C1 segment of cervical spinal cord (tissue), 14 donors: Measurements from ENCODE around the gene ARHGAP18.

Source experiments
- DNase-seq, 14 donors: peaks; one replicate each; lab custom pipeline; 2025; lab: John Stamatoyannopoulos, UW

ARHGAP18 gene, protein sequence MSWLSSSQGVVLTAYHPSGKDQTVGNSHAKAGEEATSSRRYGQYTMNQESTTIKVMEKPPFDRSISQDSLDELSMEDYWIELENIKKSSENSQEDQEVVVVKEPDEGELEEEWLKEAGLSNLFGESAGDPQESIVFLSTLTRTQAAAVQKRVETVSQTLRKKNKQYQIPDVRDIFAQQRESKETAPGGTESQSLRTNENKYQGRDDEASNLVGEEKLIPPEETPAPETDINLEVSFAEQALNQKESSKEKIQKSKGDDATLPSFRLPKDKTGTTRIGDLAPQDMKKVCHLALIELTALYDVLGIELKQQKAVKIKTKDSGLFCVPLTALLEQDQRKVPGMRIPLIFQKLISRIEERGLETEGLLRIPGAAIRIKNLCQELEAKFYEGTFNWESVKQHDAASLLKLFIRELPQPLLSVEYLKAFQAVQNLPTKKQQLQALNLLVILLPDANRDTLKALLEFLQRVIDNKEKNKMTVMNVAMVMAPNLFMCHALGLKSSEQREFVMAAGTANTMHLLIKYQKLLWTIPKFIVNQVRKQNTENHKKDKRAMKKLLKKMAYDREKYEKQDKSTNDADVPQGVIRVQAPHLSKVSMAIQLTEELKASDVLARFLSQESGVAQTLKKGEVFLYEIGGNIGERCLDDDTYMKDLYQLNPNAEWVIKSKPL

DNA sequence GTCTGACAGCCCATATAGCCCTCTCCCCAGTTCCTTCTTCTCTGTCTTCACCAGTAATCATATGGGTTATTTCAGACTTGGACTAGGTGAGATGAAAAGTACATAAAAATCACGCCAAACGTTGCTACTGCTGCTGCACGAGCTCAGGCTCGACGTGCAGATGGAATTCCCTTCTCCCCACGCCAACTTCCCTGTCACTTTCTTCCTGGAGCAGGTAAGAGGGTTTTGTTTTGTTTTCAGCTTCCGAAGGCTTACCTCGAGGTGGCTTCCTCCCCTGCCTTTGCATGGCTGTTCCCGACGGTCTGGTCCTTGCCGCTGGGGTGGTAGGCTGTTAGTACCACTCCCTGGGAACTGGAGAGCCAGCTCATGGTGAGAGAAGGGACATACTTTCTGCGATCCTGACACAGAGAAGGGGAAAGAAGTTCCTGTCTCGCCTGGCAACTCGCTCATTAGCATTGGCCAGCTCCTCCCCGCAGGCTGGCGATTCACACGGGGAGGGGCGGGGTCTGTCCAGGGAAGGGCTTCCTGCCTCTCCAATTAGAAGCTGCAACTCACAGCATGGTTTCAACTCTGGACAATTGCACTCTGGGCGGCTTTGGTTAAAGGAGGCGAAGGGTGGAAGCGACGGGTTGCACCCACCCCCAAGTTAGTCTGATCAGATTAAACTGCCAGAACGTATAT lies at the start of gene ARHGAP18:
ARHGAP18 (minus strand) TSS at position 409 of the 681 bp plus-strand sequence; CDS start at position 368, 41 bp downstream.
- peak in 13 of 14 donors; percentile 27 to 79 (median 62) for DNase-seq

DNA sequence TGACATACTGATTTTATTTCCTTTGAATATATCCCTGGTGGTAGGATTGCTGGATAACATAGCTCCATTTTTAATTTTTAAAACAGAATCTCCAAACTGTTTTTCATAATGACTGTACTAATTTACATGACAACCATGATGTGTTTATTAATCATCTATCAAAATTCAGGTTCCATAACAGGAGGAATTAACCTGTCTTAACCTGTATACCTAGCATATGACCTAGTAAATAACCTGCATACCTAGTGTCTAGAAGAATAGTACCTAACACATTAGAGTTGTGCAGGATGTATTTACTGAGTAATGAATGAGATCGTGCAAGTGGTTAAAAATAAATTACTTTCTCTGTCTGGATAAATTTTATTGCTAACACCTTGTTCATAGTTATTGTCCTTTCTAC lies 45.8 kb upstream of the ARHGAP18 start:
- no peak for DNase-seq

DNA sequence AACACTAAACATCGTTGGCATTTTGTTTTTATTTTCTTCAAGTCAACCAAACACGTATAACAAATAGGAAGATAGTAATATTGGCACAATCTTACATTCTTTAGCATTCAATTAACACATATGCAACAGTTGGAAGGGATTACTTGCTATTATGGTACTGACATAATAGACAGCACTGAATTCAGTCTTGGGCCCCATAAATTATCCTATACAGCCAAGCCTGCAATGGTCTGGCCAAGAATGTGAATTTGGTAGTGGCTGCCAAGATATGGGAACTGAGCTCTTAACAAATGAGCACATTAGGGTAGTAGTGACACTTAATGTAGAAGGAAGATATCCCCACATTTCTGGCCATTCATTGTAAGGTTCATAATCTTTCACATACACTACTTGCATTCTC lies 44.8 kb upstream of the ARHGAP18 start:
- DNase-seq: no peak

DNA sequence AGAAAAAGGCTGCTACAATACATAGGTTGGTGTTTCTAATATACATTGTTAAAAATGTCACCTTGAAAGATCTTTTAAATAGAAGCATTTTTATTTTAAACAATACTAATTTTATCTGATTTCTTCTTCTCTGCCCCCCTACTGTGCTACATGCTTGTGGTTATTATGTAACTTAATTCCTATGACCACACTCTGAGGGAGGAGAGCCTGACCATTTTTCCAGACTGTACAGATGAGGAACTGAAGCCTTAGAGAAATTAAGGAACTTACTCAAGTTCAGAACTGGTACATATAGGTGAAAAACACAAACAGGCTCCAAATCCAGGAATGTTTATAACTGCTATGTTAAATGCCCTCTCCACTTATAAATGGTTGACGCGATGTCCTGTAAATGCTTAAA lies 43.4 kb upstream of the ARHGAP18 start:
- DNase-seq: no peak

DNA sequence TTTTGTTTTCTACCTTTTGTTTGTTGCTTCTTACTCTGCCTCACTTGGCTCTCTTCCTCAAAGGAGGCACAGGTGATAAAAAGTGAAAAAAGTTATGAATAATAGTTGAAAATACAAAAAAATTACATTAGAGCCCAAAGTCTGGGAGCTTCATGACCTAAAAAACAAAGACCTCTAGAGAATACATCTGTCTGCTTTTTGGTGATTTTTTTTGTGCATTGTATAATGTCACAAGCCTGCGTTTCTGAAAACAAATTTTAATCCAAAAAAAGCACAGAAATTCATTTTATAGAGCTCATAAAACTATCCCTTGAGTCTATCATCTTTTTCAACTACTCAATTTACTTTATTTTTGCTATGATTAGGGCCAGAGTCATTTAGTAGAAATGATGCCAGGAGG lies 41.4 kb upstream of the ARHGAP18 start:
- DNase-seq: no peak

DNA sequence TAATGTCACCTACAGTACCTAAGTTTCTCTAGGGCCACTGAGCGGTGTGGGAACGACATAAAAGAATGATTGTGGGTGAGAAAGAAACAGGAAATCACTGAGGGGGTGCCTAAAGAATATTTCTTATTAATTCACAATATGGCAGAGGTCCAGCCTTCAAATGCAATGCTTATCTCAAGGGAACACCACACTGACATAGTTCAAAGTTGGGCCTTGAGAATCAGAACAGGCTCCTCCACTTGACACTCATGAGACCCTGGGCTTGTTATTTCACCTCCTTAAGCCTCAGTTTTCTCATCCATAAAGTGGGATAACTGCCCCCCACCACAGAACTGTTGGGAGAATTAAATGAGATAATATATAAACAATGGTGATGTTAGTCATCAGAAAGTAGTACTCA lies 40.4 kb upstream of the ARHGAP18 start:
- DNase-seq: no peak

DNA sequence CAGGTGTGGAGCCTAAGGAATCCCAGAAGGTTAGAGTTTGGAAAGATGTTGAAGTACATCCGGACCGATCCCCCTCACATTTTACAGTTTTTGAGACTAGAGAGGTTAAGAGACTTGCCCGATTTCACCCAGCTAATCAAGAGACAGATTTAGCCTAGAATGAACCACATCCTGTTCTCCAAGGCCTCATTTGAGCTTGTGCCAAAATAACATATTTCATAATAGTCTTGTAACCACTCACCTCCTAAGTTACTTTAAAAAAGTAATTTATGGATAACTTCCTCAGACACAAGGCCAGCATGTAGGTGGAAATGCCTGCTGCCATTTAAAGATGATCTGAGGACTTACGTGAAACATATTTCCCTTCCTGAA lies 39.8 kb upstream of the ARHGAP18 start:
- DNase-seq: no peak

DNA sequence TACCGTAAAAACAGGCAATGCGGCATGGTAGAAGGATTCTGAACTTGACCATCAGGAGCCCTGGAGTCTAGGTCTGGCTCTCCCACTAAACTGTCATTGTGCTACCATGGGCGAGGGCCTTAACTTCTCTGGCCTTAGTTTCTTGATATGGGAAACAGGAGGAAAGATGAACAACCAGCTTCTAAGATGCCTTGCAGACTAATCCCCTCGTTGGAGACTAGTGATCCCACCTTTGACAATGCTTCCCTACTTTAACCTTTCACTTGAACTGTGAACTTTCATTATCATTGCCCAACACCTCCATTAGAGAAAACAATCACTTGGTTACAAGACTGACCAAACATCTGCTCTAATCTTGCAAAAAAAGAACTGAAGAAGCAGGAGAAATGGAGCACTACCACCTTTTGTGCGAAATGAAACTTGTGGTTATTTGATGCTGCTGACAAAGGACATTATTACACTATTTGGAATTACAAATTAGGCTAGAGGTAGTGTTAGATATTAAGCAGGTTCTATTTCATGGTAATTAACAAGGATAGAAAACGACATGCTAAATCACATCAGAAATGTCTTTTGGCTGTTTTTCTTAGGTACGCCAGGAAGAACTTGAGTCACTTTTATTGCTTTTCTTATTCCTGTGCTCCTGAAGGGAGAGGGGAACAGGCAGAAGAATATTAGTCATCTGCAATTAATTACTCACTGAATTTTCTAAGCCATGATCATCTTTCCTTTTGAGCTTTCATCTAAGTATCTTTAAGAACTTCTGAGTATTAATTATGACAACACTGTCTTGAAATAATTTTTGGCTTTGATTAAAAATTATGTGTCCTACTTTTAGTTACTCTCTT lies 39.1 kb upstream of the ARHGAP18 start:
- DNase-seq: no peak

DNA sequence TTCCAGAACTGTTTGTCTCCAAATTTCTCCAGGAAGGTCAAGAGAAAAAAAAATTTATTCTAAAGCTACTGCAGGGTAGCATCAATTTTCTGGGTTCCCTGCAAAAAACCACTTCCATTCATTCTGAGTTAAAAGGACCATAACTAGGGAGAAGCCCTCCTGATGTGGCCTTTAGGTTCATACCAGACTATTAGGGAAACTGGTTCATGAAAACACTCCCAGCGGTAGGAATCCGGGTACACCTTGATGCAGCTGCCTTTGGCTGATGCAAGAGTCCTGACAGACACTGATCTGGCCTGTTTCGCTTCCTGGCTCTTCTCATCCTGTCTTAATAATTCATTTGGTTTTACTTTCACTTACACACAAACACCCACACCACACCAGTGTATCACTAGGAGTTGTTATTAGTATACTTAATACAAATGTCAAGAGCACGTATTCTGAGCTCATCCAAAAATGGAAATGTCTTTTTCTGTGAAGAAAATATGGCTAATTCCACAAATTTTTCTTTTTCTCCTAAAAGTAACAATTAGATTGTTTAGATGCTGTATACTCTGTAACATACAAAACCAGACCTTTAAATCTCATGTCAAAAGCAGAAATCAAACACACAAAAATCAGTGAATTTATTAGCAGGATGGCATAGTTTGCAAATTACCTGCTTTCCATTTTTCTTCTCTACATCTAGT lies 38.4 kb upstream of the ARHGAP18 start:
- no peak for DNase-seq

DNA sequence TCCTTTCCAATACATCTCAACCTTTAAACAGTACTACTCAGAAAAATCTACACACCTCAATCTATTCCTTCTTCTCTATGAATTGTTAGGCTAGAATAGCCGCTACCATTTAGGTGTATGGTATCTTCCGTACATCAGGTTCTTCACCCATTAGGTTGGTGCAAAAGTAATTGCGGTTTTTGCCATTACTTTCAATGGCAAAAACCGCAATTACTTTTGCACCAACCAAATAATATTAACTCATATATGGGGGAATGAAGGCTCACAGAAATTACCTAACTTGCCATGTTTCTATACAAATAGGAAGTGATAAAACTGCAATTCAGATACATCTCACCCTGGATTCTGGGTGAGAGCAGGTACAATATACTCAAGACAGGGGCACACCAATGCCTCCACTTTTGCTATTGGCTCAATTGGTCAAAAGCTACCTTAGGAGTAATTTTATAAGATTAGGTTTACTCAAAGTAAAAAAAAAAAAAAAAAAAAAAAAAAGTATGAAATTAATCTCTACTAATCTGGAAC lies 37.7 kb upstream of the ARHGAP18 start:
- DNase-seq: no peak

DNA sequence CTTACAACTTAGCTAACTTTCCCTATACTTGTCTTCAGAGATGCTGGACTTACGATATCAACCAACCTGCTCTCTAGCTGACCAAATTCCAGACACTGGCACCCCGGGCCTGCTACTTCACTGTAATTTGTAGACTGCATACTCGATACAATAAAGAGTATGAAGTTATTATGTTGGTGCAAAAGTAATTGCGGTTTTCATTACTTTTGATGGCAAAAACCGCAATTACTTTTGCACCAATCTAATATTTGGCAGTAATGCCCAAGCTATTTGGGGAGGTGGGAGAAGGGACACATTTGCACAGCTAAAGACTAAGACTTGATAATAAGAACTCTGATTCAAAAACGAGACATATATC lies 34.9 kb upstream of the ARHGAP18 start:
- DNase-seq: no peak

DNA sequence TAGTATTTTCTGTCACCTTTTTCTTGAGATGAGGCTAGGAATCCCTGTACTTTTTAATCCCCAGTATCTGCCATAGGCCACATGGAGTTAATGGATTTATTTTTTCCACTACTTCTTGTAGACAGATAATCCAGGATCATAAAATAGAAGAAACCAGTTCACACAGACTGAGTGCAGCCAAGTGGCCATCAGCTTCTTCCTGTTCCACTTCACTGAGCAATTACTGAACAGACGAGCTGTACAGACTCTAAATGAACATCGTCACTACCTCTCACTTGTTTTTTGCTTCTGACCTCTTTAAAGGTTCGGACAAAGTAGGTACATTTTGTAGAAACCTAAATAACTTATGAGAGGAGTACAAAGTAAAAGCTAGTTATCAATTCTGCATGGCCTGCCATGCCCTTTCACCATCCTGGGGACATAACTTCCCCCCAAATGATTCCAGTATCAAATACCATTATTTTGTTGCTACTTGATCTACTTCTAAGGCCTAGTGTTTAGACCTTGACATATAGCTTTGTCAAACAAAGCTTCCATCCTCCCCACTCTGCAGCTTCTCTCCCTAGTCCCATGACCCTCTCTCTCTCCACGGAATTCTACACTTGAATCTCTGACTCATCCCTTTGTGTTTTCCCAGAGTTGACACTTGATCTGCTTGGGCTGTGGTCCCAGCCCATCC lies 34.4 kb upstream of the ARHGAP18 start:
- peak in 1 of 14 donors; percentile 5 for DNase-seq

DNA sequence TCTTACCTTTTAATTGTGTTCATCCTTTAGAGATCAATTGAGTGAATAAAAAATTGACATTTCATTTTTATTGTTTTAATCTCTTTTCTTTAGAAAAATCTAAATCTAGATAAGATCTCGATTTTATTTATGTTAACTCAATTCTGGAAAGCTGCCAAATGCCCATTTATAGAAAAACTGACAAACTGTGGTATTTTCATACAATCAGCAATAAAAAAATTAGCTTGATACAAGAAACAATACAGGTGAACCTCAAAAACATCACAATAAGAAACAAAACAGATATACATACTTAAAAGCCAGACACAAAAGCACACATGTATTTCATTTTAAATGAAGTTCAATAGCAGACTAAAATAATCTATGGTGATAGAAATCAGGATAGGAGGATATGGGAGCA lies 30.0 kb upstream of the ARHGAP18 start:
- DNase-seq: no peak

DNA sequence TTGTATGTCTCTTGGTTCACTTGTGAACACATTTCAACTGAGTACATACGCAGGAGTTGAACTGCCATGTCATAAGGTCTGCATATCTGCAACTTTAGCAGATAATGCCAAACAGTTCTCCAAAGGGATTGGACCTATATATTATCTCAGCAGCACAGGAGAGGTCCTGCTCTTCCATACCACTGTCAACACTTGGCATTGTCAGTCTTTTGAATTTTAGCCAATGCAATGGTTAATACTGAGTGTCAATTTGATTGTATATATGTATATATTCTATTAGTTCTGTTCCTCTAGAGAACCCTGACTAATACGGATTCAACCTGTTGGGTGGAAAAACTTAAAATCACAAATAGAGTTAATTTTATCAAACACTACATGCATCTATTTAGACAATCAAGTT lies 26.1 kb upstream of the ARHGAP18 start:
- no peak for DNase-seq

DNA sequence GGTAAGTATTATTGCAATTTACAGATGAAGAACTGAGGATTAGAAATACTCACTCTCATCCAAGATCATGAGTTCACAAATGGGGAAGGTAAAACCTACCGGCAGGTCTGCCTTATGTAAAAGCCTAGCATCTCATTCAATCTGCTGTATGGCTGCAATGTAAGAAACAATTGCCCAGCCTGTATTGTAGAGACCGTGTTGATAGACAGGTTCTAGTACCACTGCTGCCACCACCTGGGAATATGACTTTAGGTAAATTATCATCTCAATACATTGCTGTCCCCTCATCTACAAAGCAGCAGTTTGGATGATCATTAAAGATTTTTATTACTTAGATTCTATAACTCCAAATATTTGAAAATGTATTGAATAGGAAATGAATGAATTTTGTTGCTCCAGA lies 23.3 kb upstream of the ARHGAP18 start:
- DNase-seq: no peak

DNA sequence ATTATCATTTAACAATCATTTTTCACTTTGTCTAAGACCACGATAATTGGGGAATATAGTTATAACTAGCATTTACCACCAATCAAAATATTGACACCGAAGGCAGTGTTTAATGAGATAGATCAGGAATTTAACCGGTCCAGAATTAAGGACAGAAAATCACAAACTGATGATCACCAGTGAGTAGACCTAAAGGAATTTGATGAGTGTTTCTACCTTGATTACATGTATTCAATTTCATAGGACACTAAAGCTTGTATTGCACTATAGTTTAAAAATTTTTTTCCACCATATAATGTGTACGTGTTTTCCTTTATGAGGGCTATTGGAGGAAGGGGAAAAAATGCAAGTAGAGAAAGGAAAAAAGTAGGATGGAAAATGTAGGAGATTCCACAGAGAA lies 22.6 kb upstream of the ARHGAP18 start:
- DNase-seq: no peak

DNA sequence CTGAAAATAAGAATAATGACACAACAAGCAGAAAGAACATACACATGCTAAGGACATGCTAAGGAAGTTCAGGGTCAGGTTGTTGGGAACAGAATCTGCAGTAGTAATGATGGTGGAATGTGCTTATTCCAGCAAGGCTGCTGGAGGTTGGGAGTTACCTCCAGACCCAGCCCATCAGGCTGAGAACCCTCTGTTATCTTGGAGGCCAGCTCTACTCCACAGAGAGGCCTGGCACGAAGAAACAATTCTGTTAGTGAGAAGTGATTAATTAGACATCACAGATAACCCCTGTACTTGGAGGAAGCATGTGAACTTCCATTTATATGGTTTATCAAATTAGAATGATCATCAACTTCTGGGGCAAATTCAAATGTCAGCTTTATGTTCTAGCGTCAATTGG lies 22.1 kb upstream of the ARHGAP18 start:
- no peak for DNase-seq

DNA sequence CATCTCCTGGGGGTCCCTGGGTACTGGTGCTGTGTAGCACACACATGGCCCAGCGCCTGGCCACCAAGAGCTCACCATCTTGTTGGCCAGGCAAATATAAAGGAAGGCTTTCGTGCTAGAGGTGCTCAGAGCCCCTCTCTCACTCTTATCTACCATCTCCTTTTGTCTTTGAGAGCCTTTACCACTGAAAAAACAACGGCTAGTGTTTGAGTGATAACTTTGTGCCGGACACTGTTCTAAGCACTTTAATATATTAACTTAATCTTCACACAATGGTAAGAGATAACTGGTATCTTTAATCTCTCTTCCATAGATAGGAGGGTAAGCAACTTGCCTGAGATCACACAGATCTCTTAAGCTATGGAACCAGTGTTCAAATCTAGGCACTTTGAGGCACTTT lies 21.5 kb upstream of the ARHGAP18 start:
- no peak for DNase-seq

DNA sequence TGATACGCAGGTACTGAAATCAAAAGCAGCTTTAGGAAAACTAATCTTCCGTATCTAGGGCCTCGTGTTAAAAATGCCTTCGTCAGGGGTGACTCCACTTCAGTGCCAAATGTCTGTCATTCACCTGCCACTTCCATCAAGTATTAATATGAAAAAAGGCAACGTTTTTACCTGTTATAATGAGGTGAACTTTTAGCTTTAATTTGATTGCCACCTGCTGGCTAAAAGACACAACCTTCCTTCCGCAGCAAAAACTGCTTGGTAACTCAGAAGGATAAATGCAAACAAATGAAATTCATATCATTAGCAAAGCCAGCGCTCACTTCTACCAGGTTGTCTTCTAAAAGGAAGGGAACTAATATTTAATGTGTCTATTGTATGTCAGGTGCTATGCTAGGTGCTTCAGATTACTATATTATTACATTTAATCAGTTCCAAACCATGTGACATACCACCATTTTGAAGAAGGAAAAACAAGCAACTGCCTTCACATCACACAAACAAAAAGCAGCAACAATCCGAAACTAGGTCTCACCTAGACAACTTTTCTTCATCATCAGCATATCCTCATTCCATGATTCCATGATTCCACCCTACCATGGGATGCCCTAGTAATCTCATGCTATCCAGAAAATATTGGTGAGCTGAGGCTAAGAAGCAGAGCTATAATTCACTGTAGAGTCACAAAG lies 20.6 kb upstream of the ARHGAP18 start:
- DNase-seq: no peak

DNA sequence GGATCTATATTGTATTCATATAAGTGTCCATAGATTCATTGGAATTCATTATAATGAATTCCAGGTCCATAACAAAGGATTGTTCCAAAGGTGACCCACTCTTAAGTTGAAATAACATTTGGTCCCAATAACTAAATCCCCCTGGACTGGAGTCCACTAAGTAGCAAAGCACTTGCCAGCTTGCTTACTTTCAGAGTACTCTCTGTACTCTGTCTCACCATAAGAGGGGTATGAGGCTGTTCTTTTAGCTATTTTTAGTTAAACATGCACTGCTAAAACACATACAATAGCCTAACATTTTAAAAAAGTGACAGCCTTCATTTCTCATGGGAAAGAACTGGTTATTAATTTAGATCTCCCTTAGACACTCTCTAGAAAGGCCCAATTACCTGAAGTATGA lies 16.7 kb upstream of the ARHGAP18 start:
- no peak for DNase-seq
